Measurements from ENCODE around the gene FASN. TPM values are rescaled to one million over a fixed set of nuclear protein-coding genes. Genes with fewer than 3 reads are reported as not detected.

The FASN gene
- total and polyA plus RNA-seq, 2 of the 4 experiments (the other 2 are of a cell fraction), result 12.4 to 56.0 TPM

GRCh38 chr17:82049106-82049505, 48.9 kb downstream of the FASN start:
- Histone ChIP-seq H3K56ac (ENCODE audit: extremely low read depth, insufficient read depth, low read length) (no peak overlapping the region), H3K79me1 (ENCODE audit: low read depth in 1 of 2, low read length in 2 of 2) (peaks cover 10 to 37% of the 10 kb centered on the region in 2 experiments), H2AK9ac (replicated peaks; ENCODE audit: low read depth, low read length, poor library complexity) (no peak overlapping the region), H3K27me3 (ENCODE audit: control insufficient read depth, insufficient read depth, low read length) (no peaks in the 10 kb centered on the region), H3K9me1 (ENCODE audit: insufficient read depth, low read length) (peaks cover 7% of the 10 kb centered on the region), H4K91ac (ENCODE audit: insufficient read depth, low read depth, low read length) (no peak overlapping the region), H3K9ac (ENCODE audit: low read depth, low read length) (no peak overlapping the region), H3K36me3 (ENCODE audit: control insufficient read depth, insufficient read depth, low read length) (peaks cover 36% of the 10 kb centered on the region), H3K4me2 (ENCODE audit: low read depth, low read length) (no peak overlapping the region), H3K14ac (replicated peaks; ENCODE audit: low read depth, low read length) (no peak overlapping the region), H2AFZ (replicated peaks; ENCODE audit: low read length, poor library complexity) (no peak overlapping the region), H2BK20ac (ENCODE audit: low read depth, low read length) (no peak overlapping the region), H3K4me1 (ENCODE audit: control insufficient read depth, insufficient read depth, low read length) (peaks cover 18% of the 10 kb centered on the region), H3K4ac (ENCODE audit: low read depth, low read length) (no peak overlapping the region), H2BK120ac (ENCODE audit: low read depth, low read length) (no peak overlapping the region), H3K27ac (ENCODE audit: insufficient read depth, low read length) (no peak overlapping the region), H3K9me3 (ENCODE audit: control insufficient read depth, insufficient read depth, low read length) (no peaks in the 10 kb centered on the region), H2BK5ac (ENCODE audit: low read depth, low read length, poor library complexity, severe bottlenecking) (no peak overlapping the region), H3K18ac (ENCODE audit: low read depth, low read length) (no peak overlapping the region), H4K5ac (ENCODE audit: low read depth, low read length) (no peak overlapping the region), H4K20me1 (ENCODE audit: insufficient read depth, low read length) (peaks cover 7% of the 10 kb centered on the region), H3K4me3 (ENCODE audit: insufficient read depth, low read depth, low read length) (no peak overlapping the region), H4K8ac (ENCODE audit: low read depth in 2 of 2, low read length in 2 of 2) (no peak overlapping the region), H3K23ac (ENCODE audit: low read depth, low read length) (no peak overlapping the region), H2BK15ac (ENCODE audit: low read depth, low read length) (no peak overlapping the region), H2AK5ac (ENCODE audit: low read depth, low read length) (no peak overlapping the region)
- in situ Hi-C loops (cut with MboI; ENCODE audit: low sequenced_read_pairs) (no loop called here), dilution Hi-C loops (cut with HindIII; ENCODE audit: low sequenced_read_pairs, unreplicated experiment) (no loop called here), intact Hi-C loops (cut with micrococcal nuclease) (no loop called here)
- DNase-seq, result no peak
- no TSS peak for BruUV-seq (replicated peaks)
- CTCF ChIA-PET, result no interaction called here
- POLR2A ChIA-PET (ENCODE audit: unreplicated experiment), result no interaction called here
- WGBS, 2 experiments (ENCODE audit: extremely low coverage in 2 of 2, insufficient read length in 1 of 2), result 100% methylated on average over 2 of the region's 8 CpGs; no CpG with 5 or more reads in 1 of the 2 experiments
- ATAC-seq (ENCODE audit: low read depth), result no peak
- TF ChIP-seq NFE2L2 (IDR thresholded peaks at IDR 0.05; ENCODE audit: low read depth, low read length) (no peak), BHLHE40 (IDR thresholded peaks at IDR 0.05; ENCODE audit: low read depth, low read length) (no peak), CHD1 (IDR thresholded peaks at IDR 0.05; ENCODE audit: low read depth, low read length) (no peak), RCOR1 (IDR thresholded peaks at IDR 0.05; ENCODE audit: insufficient replicate concordance, low read length) (no peak), POLR2A (IDR thresholded peaks at IDR 0.05; ENCODE audit: low read depth, low read length) (no peak), CTCF (conservative IDR thresholded peaks at IDR 0.05; ENCODE audit: low read depth, low read length) (no peak), RAD21 (IDR thresholded peaks at IDR 0.05; ENCODE audit: low read length) (no peak), MXI1 (IDR thresholded peaks at IDR 0.05; ENCODE audit: borderline replicate concordance, low read depth, low read length) (no peak), ELK1 (IDR thresholded peaks at IDR 0.05; ENCODE audit: borderline replicate concordance, low read depth, low read length) (no peak), CEBPB (IDR thresholded peaks at IDR 0.05; ENCODE audit: low read depth, low read length) (no peak), SMC3 (IDR thresholded peaks at IDR 0.05; ENCODE audit: low read depth, low read length) (no peak), RFX5 (IDR thresholded peaks at IDR 0.05; ENCODE audit: low read depth, low read length) (no peak), FOS (IDR thresholded peaks at IDR 0.05; ENCODE audit: low read depth, low read length) (no peak), MAFK (IDR thresholded peaks at IDR 0.05; ENCODE audit: low read depth, low read length) (no peak), MAZ (IDR thresholded peaks at IDR 0.05; ENCODE audit: borderline replicate concordance, low read depth, low read length) (no peak), USF2 (IDR thresholded peaks at IDR 0.05; ENCODE audit: low read depth, low read length) (no peak)
